Thoracic aorta endothelial cell (primary cell): ENCODE results near the gene ZNF780B. TPM values are rescaled to one million over a fixed set of nuclear protein-coding genes. Genes with fewer than 3 reads are reported as not detected.

ENCODE experiments used
- total RNA-seq: library from RNA; depleted of rRNA; stranded (reverse); fragments of >200 nt; gene quantifications from 2 replicates; pipeline ENCODE4 v1.2.3, GENCODE V29; 2012

ZNF780B gene
- 17.2 and 18.2 TPM in 2 replicates for total RNA-seq

GRCh38 chr19:40055832-40056504 lies at the start of gene ZNF780B:
Gene ZNF780B, minus strand, starts transcription at chr19:40056231. Its CDS starts 5,899 bp downstream, at chr19:40050332.

GRCh38 chr19:40090241-40091204 lies 34.5 kb upstream of the ZNF780B start, which contains the start of gene ZNF780A:
Gene ZNF780A, minus strand, starts transcription at chr19:40090943. Its CDS starts 6,190 bp downstream, at chr19:40084753.

GRCh38 chr19:39996811-39997637 lies 59.0 kb downstream of the ZNF780B start, which contains the start of gene ZNF546:
Gene ZNF546, plus strand, starts transcription at chr19:39997060. Its CDS starts 1,267 bp downstream, at chr19:39998327.

Other genes with a start within 250 kb of the ZNF780B start
- 12.2 and 15.6 TPM in 2 replicates for gene DYRK1B, start 222.1 kb downstream of the ZNF780B start, total RNA-seq
- 180 and 203 TPM in 2 replicates for gene FBL, start 209.9 kb downstream of the ZNF780B start, total RNA-seq
- gene FCGBP, start 121.6 kb downstream of the ZNF780B start, total RNA-seq = 0.07 TPM in 1 of 2 replicates, not detected in the other
- 97.2 and 117 TPM in 2 replicates for gene PSMC4, start 85.1 kb downstream of the ZNF780B start, total RNA-seq
- 3.3 and 3.9 TPM in 2 replicates for gene ZNF546, start 59.2 kb downstream of the ZNF780B start, total RNA-seq
- gene ZNF780A, start 34.7 kb upstream of the ZNF780B start, total RNA-seq = 14.2 and 18.0 TPM in 2 replicates
- gene MAP3K10, start 135.2 kb upstream of the ZNF780B start, total RNA-seq = 7.3 and 8.4 TPM in 2 replicates
- gene TTC9B, start 162.2 kb upstream of the ZNF780B start, total RNA-seq = not detected in 2 replicates
- not detected in 2 replicates for gene CCNP, start 170.5 kb upstream of the ZNF780B start, total RNA-seq
- gene AKT2, start 229.1 kb upstream of the ZNF780B start, total RNA-seq = 39.2 and 49.1 TPM in 2 replicates